Adrenal gland (tissue), 12 donors: ENCODE results near the gene ASF1A. TPM values are rescaled to one million over a fixed set of nuclear protein-coding genes. Genes with fewer than 3 reads are reported as not detected.

ENCODE experiments used
- DNase-seq, 7 donors: peaks; one replicate each; pipeline ENCODE4 v3.0.0-alpha.2; 2019 to 2020
- H3K27ac ChIP-seq, 5 donors: fragments of 200-600 bp; sonication (generic) in 4 of 5; 1 replicate in 3 of 5; 2 replicates in 2 of 5; pipeline versions ENCODE4 v1.5.1 to v1.8.0; 2016 to 2020; ENCODE audit warnings: mild to moderate bottlenecking in 1 of 5
- H3K27me3 ChIP-seq: fragments of 200-600 bp; 2 replicates; pipeline ENCODE4 v1.8.0; 2021
- H3K36me3 ChIP-seq, 2 donors: fragments of 200-600 bp; replicated peaks in 1 of 2; 1 replicate in 1 of 2; 2 replicates in 1 of 2; pipeline versions ENCODE4 v1.5.1 to v1.8.0; 2018 to 2022
- H3K4me1 ChIP-seq, 2 donors: fragments of 200-600 bp; replicated peaks in 1 of 2; 1 replicate in 1 of 2; 2 replicates in 1 of 2; pipeline versions ENCODE4 v1.5.1 to v1.8.0; 2018 to 2021
- H3K4me3 ChIP-seq, 4 donors: fragments of 200-600 bp; sonication (generic) in 3 of 4; one replicate each; pipeline ENCODE4 v1.5.1; 2016 to 2018
- H3K9me3 ChIP-seq, 3 donors: fragments of 200-600 bp; sonication (generic) in 1 of 3; replicated peaks in 1 of 3; 1 replicate in 2 of 3; 2 replicates in 1 of 3; pipeline versions ENCODE4 v1.5.1 to v1.8.0; 2016 to 2021
- POLR2A ChIP-seq, 2 donors: fragments of 450-650 bp; IDR thresholded peaks; one replicate each; pipeline ENCODE4 v1.6.1; 2017; ENCODE audit warnings: antibody characterized with exemption in 2 of 2, mild to moderate bottlenecking in 2 of 2, moderate library complexity in 1 of 2
- WGBS, 4 donors: extraction: QIAGEN DNeasy Blood & Tissue Kit in 2 of 4; methylation state at CpG; one replicate each; pipeline versions ENCODE4 v1.1.5 to v1.1.7; 2013 to 2017; 5-methylcytosine and 5-hydroxymethylcytosine counted together
- intact Hi-C, 2 donors: fragments of 100-400 bp; cut with DNase I; formaldehyde crosslinking; loops; one replicate each; pipeline versions ENCODE4 v1.14.1 to v1.15.0; 2022 to 2023
- polyA plus RNA-seq, 3 donors: library from polyadenylated mRNA; stranded (reverse); fragments of 200-250 nt in 2 of 3; fragments of 350-450 nt in 1 of 3; fragmentation: Illumina TruSeq in 1 of 3; extraction: RNeasy Lipid Tissue Mini Kit (QIAGEN cat#74804) in 1 of 3; gene quantifications; one replicate each; pipeline ENCODE4 v1.2.3, GENCODE V29; 2013 to 2014
- total RNA-seq, 9 donors: library from RNA; depleted of rRNA in 4 of 9; stranded (reverse); fragments of >200 nt in 4 of 9; fragments of 120-200 nt in 1 of 9; fragmentation: NEBNext Ultra II Directional in 1 of 9; extraction: Animal tissue kit (Norgen Biotek cat#: 25700) in 1 of 9; gene quantifications; one replicate each; pipeline versions ENCODE4 v1.1.0 to v1.2.4, GENCODE V29; 2013 to 2023
- TF ChIP-seq, protein P1 (sequence below), 6 experiments: fragments of 450-650 bp in 4 of 6; fragments of 200-600 bp in 2 of 6; sonication (generic) in 1 of 6; IDR thresholded peaks; 1 replicate in 5 of 6; 2 replicates in 1 of 6; pipeline versions ENCODE4 v1.5.1 to v1.8.0; 2016 to 2021; ENCODE audit warnings: antibody characterized with exemption in 6 of 6, mild to moderate bottlenecking in 2 of 6, moderate library complexity in 1 of 6
- donor health status: healthy with polysubstance abuse.
- donor health status: Bipolar disorder and iron deficiency.
- donor health status: DM: yes; HTN: yes; CAD: no.
- donor health status: DM: no; HTN: no; CAD: no.
- donor health status: DM: no; HTN: no; CAD: no.
- donor health status: DM: yes; HTN: yes; CAD: no.

The ASF1A gene
- total and polyA plus RNA-seq, 12 donors = 8.7 to 107 (median 21.5) TPM

DNA sequence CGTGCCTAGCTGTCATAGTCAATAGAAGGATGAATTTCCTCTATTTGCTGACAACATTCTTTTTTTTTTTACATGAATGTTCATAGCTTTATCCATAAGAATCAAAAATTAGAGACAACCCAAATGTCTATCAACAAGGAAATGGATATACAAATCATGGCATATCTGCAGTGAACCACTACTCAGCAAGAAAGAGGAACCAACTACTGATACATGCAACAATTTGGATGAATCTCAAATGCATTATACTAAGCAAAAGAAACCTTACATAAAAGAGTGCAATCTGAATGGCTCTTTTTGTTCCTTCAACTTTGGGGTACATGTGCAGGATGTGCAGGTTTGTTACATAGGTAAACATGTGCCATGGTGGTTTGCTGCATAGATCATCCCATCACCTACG, 58.7 kb downstream of the ASF1A start:
- Histone ChIP-seq H3K36me3 (no peaks in the 10 kb centered on the region), H3K4me3 (no peak overlapping the region), H3K27me3 (no peaks in the 10 kb centered on the region), H3K27ac (no peak overlapping the region), H3K4me1 (no peaks in the 10 kb centered on the region), H3K9me3 (no peaks in the 10 kb centered on the region)
- intact Hi-C loops = no loop called here
- no peak for TF ChIP-seq POLR2A (IDR thresholded peaks at IDR 0.05)
- TF ChIP-seq, protein P1, sequence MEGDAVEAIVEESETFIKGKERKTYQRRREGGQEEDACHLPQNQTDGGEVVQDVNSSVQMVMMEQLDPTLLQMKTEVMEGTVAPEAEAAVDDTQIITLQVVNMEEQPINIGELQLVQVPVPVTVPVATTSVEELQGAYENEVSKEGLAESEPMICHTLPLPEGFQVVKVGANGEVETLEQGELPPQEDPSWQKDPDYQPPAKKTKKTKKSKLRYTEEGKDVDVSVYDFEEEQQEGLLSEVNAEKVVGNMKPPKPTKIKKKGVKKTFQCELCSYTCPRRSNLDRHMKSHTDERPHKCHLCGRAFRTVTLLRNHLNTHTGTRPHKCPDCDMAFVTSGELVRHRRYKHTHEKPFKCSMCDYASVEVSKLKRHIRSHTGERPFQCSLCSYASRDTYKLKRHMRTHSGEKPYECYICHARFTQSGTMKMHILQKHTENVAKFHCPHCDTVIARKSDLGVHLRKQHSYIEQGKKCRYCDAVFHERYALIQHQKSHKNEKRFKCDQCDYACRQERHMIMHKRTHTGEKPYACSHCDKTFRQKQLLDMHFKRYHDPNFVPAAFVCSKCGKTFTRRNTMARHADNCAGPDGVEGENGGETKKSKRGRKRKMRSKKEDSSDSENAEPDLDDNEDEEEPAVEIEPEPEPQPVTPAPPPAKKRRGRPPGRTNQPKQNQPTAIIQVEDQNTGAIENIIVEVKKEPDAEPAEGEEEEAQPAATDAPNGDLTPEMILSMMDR (IDR thresholded peaks at IDR 0.05) = no peak
- WGBS, 4 donors = 95 to 100% (median 97%) methylated on average over 2 of the region's 2 CpGs
- DNase-seq = no peak

DNA sequence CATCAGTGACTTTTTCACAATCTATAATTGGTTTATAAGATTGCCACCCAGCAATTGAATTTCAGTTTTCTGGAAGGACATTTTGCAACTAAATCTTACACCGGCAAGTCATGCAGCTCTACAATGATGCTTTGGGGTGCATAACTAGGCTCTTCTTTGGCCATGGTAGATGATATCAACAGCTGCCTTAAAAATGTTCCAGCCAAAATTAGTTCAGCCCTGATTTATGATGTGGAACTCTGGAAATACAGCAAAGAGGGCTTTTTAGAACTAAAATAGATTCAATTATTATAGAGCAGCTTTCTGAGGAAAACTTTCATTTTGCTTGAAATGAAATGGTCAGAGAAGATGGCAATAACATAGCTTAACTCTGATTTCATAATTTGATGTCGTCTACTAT, 59.4 kb downstream of the ASF1A start:
- H3K9me3 ChIP-seq = no peaks in the 10 kb centered on the region
- DNase-seq = no peak
- no peaks in the 10 kb centered on the region for H3K36me3 ChIP-seq
- no peak overlapping the region for H3K4me3 ChIP-seq
- TF ChIP-seq, protein P1 (IDR thresholded peaks at IDR 0.05) = no peak
- TF ChIP-seq POLR2A (IDR thresholded peaks at IDR 0.05) = no peak
- WGBS, 4 donors = 69 to 88% (median 80%) methylated on average over 2 of the region's 2 CpGs
- no peak overlapping the region for H3K27ac ChIP-seq
- intact Hi-C loops = no loop called here
- H3K27me3 ChIP-seq = no peaks in the 10 kb centered on the region
- no peaks in the 10 kb centered on the region for H3K4me1 ChIP-seq

Other genes starting within 250 kb of the ASF1A start
- gene CEP85L, start 242.6 kb upstream of the ASF1A start, total RNA-seq = 10 to 100 TPM; 14.6 to 74.3 (median 29.0) TPM
- gene CEP85L, start 242.6 kb upstream of the ASF1A start, polyA plus RNA-seq = 1 to 10 TPM; 2.3 to 7.1 (median 6.6) TPM
- gene MCM9, start 41.0 kb downstream of the ASF1A start, total RNA-seq = 10 to 100 TPM; 12.5 to 20.5 (median 15.6) TPM
- gene MCM9, start 41.0 kb downstream of the ASF1A start, polyA plus RNA-seq = 1 to 10 TPM; 3.1 to 9.2 (median 4.7) TPM
- gene FAM184A, start 184.5 kb downstream of the ASF1A start, total RNA-seq = 1 to 10 TPM in 8 of 9 donors, under 1 TPM in 1; 0.91 to 4.3 (median 2.2) TPM
- gene FAM184A, start 184.5 kb downstream of the ASF1A start, polyA plus RNA-seq = 1 to 10 TPM; 2.9 to 5.2 (median 3.1) TPM